H1 (cell line): ENCODE measurements around the gene CBARP. TPM values are rescaled to one million over a fixed set of nuclear protein-coding genes. Genes with fewer than 3 reads are reported as not detected.

Experiments used
- CTCF ChIA-PET: fragments of 300-600 bp; sonication (Branson Sonifier 250); formaldehyde crosslinking; loops from one replicate; lab custom pipeline; 2021; ENCODE audit not compliant: partially characterized antibody; lab: Charles Lee
- POLR2A ChIA-PET: fragments of 300-600 bp; sonication (Branson Sonifier 250); formaldehyde crosslinking; loops from one replicate; lab custom pipeline; 2021; ENCODE audit warnings: inconsistent platforms; ENCODE audit not compliant: partially characterized antibody; lab: Charles Lee
- DNase-seq, 2 experiments: peaks; one replicate each; pipeline versions ENCODE4 v3.0.0 to v3.0.0-alpha.2; 2010 to 2022; ENCODE audit warnings: low spot score in 2 of 2, low read depth in 1 of 2, mixed read lengths in 1 of 2
- FAIRE-seq: peaks from 2 replicates; lab custom pipeline; 2011; peaks lifted over from hg19 to GRCh38; lab: Jason Lieb, UNC
- H2AFZ ChIP-seq: 2 replicates; pipeline ENCODE4 v1.8.1; 2012; ENCODE audit warnings: low read length, inconsistent platforms
- H2AK5ac ChIP-seq: 2 replicates; pipeline ENCODE4 v1.6.1; 2013; ENCODE audit warnings: low read depth, low read length
- H2BK120ac ChIP-seq: replicated peaks from 2 replicates; pipeline ENCODE3; 2013; ENCODE audit warnings: low read depth, low read length, inconsistent platforms
- H2BK12ac ChIP-seq: 2 replicates; pipeline ENCODE4 v1.6.1; 2013; ENCODE audit warnings: low read depth, low read length
- H2BK15ac ChIP-seq: 2 replicates; pipeline ENCODE4 v1.6.1; 2013; ENCODE audit warnings: low read length
- H2BK20ac ChIP-seq: 2 replicates; pipeline ENCODE4 v1.6.1; 2013; ENCODE audit warnings: low read length
- H2BK5ac ChIP-seq: 2 replicates; pipeline ENCODE4 v1.6.1; 2013; ENCODE audit warnings: low read depth, low read length
- H3K14ac ChIP-seq: 2 replicates; pipeline ENCODE4 v1.6.1; 2013; ENCODE audit warnings: inconsistent platforms; ENCODE audit not compliant: insufficient read length
- H3K18ac ChIP-seq: 2 replicates; pipeline ENCODE4 v1.6.1; 2013; ENCODE audit warnings: low read length; ENCODE audit errors: extremely low read depth
- H3K23ac ChIP-seq: 2 replicates; pipeline ENCODE4 v1.6.1; 2013; ENCODE audit warnings: inconsistent platforms; ENCODE audit not compliant: insufficient read length
- H3K23me2 ChIP-seq: 2 replicates; pipeline ENCODE4 v1.6.1; 2013; ENCODE audit warnings: low read depth, low read length
- H3K27ac ChIP-seq: 2 replicates; pipeline ENCODE4 v1.6.1; 2011; ENCODE audit warnings: low read depth, low read length, inconsistent platforms
- H3K27me3 ChIP-seq, 4 experiments: replicated peaks in 1 of 4; 1 replicate in 1 of 4; 2 replicates in 3 of 4; pipeline versions ENCODE4 v1.6.1 to v1.8.1; 2011 to 2013; ENCODE audit warnings: low read length in 3 of 4, mild to moderate bottlenecking in 3 of 4, inconsistent platforms in 2 of 4, mixed read lengths in 2 of 4, moderate library complexity in 1 of 4; ENCODE audit not compliant: control insufficient read depth in 3 of 4, insufficient read depth in 3 of 4; ENCODE audit errors: extremely low read depth in 1 of 4
- H3K36me3 ChIP-seq, 4 experiments: 2 replicates each; pipeline versions ENCODE4 v1.6.1 to v1.8.1; 2011 to 2013; ENCODE audit warnings: mild to moderate bottlenecking in 4 of 4, low read length in 3 of 4, moderate library complexity in 2 of 4, control low read depth in 1 of 4, inconsistent platforms in 1 of 4; ENCODE audit not compliant: insufficient read depth in 4 of 4, control insufficient read depth in 2 of 4
- H3K4ac ChIP-seq: replicated peaks from 2 replicates; pipeline ENCODE3; 2013; ENCODE audit warnings: low read length, low read depth, mixed read lengths, inconsistent platforms; ENCODE audit not compliant: insufficient read length
- H3K4me1 ChIP-seq, 4 experiments: replicated peaks in 1 of 4; 1 replicate in 1 of 4; 2 replicates in 3 of 4; pipeline versions ENCODE4 v1.6.1 to v1.8.1; 2011 to 2013; ENCODE audit warnings: low read length in 3 of 4, inconsistent platforms in 2 of 4, mixed read lengths in 1 of 4; ENCODE audit not compliant: insufficient read depth in 4 of 4, control insufficient read depth in 3 of 4
- H3K4me2 ChIP-seq, 2 experiments: 2 replicates each; pipeline versions ENCODE4 v1.6.1 to v1.8.1; 2011 to 2013; ENCODE audit warnings: low read depth in 2 of 2, low read length in 2 of 2, control low read depth in 1 of 2, inconsistent platforms in 1 of 2, mild to moderate bottlenecking in 1 of 2; ENCODE audit not compliant: insufficient read depth in 1 of 2
- H3K4me3 ChIP-seq, 4 experiments: fragments of 200-600, 300-600 bp in 1 of 4; sonication (generic), shearing (Covaris generic), sonication (Bioruptor Twin) in 1 of 4; 2 replicates each; pipeline versions ENCODE4 v1.5.1 to v1.8.1; 2011 to 2016; ENCODE audit warnings: low read length in 4 of 4, low read depth in 3 of 4, control low read depth in 2 of 4, inconsistent platforms in 2 of 4, mild to moderate bottlenecking in 2 of 4, mixed read lengths in 1 of 4, moderate library complexity in 1 of 4; ENCODE audit not compliant: insufficient read depth in 2 of 4; ENCODE audit errors: extremely low read depth in 1 of 4
- H3K56ac ChIP-seq: replicated peaks from 2 replicates; pipeline ENCODE3; 2013; ENCODE audit warnings: low read depth, mild to moderate bottlenecking, mixed read lengths, low read length, inconsistent platforms; ENCODE audit not compliant: insufficient read length
- H3K79me1 ChIP-seq: 2 replicates; pipeline ENCODE4 v1.6.1; 2013; ENCODE audit warnings: low read depth, low read length, control low read depth
- H3K79me2 ChIP-seq, 2 experiments: 2 replicates each; pipeline versions ENCODE4 v1.6.1 to v1.8.1; 2012 to 2013; ENCODE audit warnings: low read length in 2 of 2, mild to moderate bottlenecking in 2 of 2, inconsistent platforms in 1 of 2; ENCODE audit not compliant: insufficient read depth in 2 of 2, control insufficient read depth in 1 of 2
- H3K9ac ChIP-seq, 4 experiments: replicated peaks in 1 of 4; 1 replicate in 1 of 4; 2 replicates in 3 of 4; pipeline versions ENCODE4 v1.6.1 to v1.8.1; 2011 to 2013; ENCODE audit warnings: low read depth in 3 of 4, low read length in 3 of 4, control low read depth in 2 of 4, mild to moderate bottlenecking in 2 of 4, moderate library complexity in 2 of 4, inconsistent platforms in 1 of 4; ENCODE audit errors: extremely low read depth in 1 of 4
- H3K9me3 ChIP-seq, 2 experiments: 2 replicates each; pipeline versions ENCODE4 v1.6.1 to v1.8.1; 2012 to 2013; ENCODE audit warnings: mild to moderate bottlenecking in 2 of 2, moderate library complexity in 2 of 2, control low read depth in 1 of 2, inconsistent platforms in 1 of 2, low read depth in 1 of 2, low read length in 1 of 2, mixed read lengths in 1 of 2; ENCODE audit not compliant: insufficient read depth in 2 of 2
- H4K20me1 ChIP-seq, 2 experiments: replicated peaks in 1 of 2; 2 replicates each; pipeline versions ENCODE3 to v1.8.1; 2011 to 2013; ENCODE audit warnings: inconsistent platforms in 2 of 2, low read length in 2 of 2, mild to moderate bottlenecking in 1 of 2; ENCODE audit not compliant: insufficient read depth in 2 of 2, control insufficient read depth in 1 of 2
- H4K5ac ChIP-seq: 2 replicates; pipeline ENCODE4 v1.6.1; 2013; ENCODE audit warnings: low read length, low read depth, mixed read lengths, inconsistent platforms; ENCODE audit not compliant: insufficient read length
- H4K8ac ChIP-seq: 2 replicates; pipeline ENCODE4 v1.8.0; 2013; ENCODE audit warnings: mild to moderate bottlenecking, moderate library complexity, low read length, inconsistent platforms; ENCODE audit not compliant: insufficient read depth; ENCODE audit errors: extremely low read depth
- H4K91ac ChIP-seq: replicated peaks from 2 replicates; pipeline ENCODE3; 2013; ENCODE audit warnings: low read length, mixed read lengths, inconsistent platforms; ENCODE audit not compliant: insufficient read length
- NRF1 ChIP-seq: IDR thresholded peaks from 2 replicates; pipeline ENCODE4 v1.6.1; 2011; ENCODE audit warnings: mild to moderate bottlenecking, low read depth, low read length, improper control_type of control experiment
- RBBP5 ChIP-seq: IDR thresholded peaks from 2 replicates; pipeline ENCODE4 v1.7.1; 2012; ENCODE audit warnings: low read depth, mild to moderate bottlenecking, inconsistent platforms, low read length, moderate library complexity, borderline replicate concordance
- SUZ12 ChIP-seq: fragments of 200-600 bp; sonication (generic); IDR thresholded peaks from 2 replicates; pipeline ENCODE4 v1.6.1; 2012; ENCODE audit warnings: mild to moderate bottlenecking, inconsistent platforms, low read length, moderate library complexity, mixed read lengths
- TAF1 ChIP-seq: IDR thresholded peaks from 2 replicates; pipeline ENCODE4 v1.6.1; 2011; ENCODE audit warnings: mild to moderate bottlenecking, low read depth, low read length
- WGBS, 2 experiments: shearing (Covaris generic) in 1 of 2; methylation state at CpG; one replicate each; pipeline versions ENCODE4 v1.1.6 to v1.1.7; 2013 to 2015; ENCODE audit warnings: low lambda C conversion rate in 2 of 2, mixed read lengths in 2 of 2, inconsistent platforms in 1 of 2, low coverage in 1 of 2, missing lambda C conversion rate in 1 of 2; ENCODE audit not compliant: insufficient replicate concordance in 2 of 2, insufficient coverage in 1 of 2, insufficient read length in 1 of 2; ENCODE audit errors: extremely low coverage in 1 of 2, missing lambda C conversion rate in 1 of 2; 5-methylcytosine and 5-hydroxymethylcytosine counted together
- polyA plus RNA-seq, 7 experiments: library from polyadenylated mRNA; depleted of rRNA in 3 of 7; stranded (reverse) in 5 of 7; unstranded in 2 of 7; fragments of >200 nt in 5 of 7; fragments of 200-250 nt in 2 of 7; gene quantifications; 1 replicate in 5 of 7; 2 replicates in 1 of 7; 4 replicates in 1 of 7; pipeline versions ENCODE4 v1.2.1 to v1.2.3, GENCODE V29; 2011 to 2013; ENCODE audit warnings: missing spikeins in 2 of 7, mixed read lengths in 2 of 7
- total RNA-seq: library from RNA; stranded (reverse); fragmentation: NEBNext Ultra II Directional; extraction: Animal tissue kit (Norgen Biotek cat#: 25700); gene quantifications from 2 replicates; pipeline ENCODE4 v1.2.1, GENCODE V29; 2021
- TF ChIP-seq, protein P1 (sequence below): IDR thresholded peaks from 2 replicates; pipeline ENCODE4 v1.6.1; 2012; ENCODE audit warnings: inconsistent platforms

CBARP gene
- total and polyA plus RNA-seq, 2 of the 8 experiments (the other 6 are each of a cell fraction or from before 2014, with no cell fraction given): 4.9 to 14.7 TPM

DNA sequence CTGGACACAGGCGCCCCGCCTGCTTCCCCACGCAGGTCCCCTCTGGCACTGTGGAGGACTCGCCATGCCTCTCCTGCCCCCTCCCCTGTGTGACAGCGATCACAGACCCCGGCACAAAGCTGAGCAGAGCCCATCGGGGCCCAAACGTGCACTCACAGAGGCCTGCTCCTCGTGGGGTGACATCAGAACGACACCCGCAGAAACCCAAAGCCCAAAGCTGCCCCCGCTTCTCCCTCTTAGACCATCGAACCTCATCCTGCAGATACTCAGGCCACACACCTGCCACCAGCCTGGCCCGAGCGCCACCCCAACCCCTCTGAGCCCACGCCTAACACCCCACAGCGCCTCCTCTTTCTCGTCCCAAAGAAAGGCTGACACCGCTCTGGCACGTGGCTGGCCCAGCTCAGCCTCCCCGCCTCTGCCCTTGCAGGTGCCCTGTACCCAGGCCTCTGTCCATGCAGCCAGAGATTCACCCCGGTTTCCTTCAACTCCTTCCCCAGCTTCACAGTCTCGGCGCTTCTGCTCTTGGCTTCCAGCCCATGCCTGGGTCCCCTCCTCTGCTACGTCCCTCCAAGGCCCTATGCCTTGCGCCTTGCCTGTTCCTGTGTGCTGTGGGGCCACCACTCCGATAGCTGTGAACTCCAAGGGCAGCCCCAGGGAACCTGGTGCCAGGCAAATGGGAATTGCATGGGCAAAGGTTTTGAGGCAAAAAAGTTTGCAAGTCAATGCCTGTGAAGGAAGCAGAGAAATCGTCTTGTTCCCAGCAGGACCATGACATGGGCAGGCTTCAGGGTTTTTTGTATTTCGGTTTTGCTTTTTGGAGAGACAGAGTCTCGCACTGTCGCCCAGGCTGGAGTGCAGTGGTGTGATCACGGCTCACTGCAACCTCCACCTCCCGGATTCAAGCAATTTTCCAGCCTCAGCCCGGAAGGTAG, 831 bp upstream of the CBARP start:
- Histone ChIP-seq H3K23me2 (peaks cover 15% of the 10 kb centered on the region; the same call in 1 of the 2 replicates), H3K4me1 (peaks cover 0 to 17% (median 11%) of the 10 kb centered on the region in 4 experiments; a peak in 5 of 7 replicates), H3K79me1 (peaks cover 9% of the 10 kb centered on the region), H2BK12ac (peak overlapping the region; percentile 85; the same call in 1 of the 2 replicates), H2AFZ (no peak overlapping the region), H3K36me3 (peaks cover 2 to 22% (median 5%) of the 10 kb centered on the region in 4 experiments; a peak in 5 of 8 replicates), H4K91ac (peak overlapping the region; percentile 93), H4K8ac (peak overlapping the region; percentile 65; the same call in 1 of the 2 replicates), H3K9me3 (no peaks in the 10 kb centered on the region), H3K27ac (no peak overlapping the region), H3K79me2 (peaks cover 0 to 7% of the 10 kb centered on the region in 2 experiments; a peak in 1 of 4 replicates), H2BK5ac (peak overlapping the region; percentile 75; the same call in 1 of the 2 replicates), H3K18ac (peak overlapping the region; percentile 78), H4K5ac (peak overlapping the region; percentile 15), H3K14ac (no peak overlapping the region), H3K56ac (no peak overlapping the region), H3K4ac (peak overlapping the region; percentile 69), H2BK20ac (no peak overlapping the region), H3K23ac (no peak overlapping the region), H4K20me1 (peaks cover 0 to 18% of the 10 kb centered on the region in 2 experiments), H3K4me2 (peak overlapping the region; percentile 56 to 75), H2BK15ac (0 out of 2 replicates have a peak overlapping the region, but pooled peaks have one; percentile 65), H3K4me3 (peak overlapping the region; percentile 33 to 67 (median 48); a peak in 7 of 8 replicates), H2BK120ac (no peak overlapping the region), H3K27me3 (no peaks in the 10 kb centered on the region), H2AK5ac (no peak overlapping the region), H3K9ac (no peak overlapping the region; a peak in 1 of 7 replicates)
- no peak for FAIRE-seq
- TF ChIP-seq TAF1: no peak
- 0 out of 2 replicates have a peak, but pooled peaks have one; percentile 10 for TF ChIP-seq RBBP5
- TF ChIP-seq NRF1: no peak
- TF ChIP-seq SUZ12: peak; percentile 36; the same call in 1 of the 2 replicates
- TF ChIP-seq, protein P1, sequence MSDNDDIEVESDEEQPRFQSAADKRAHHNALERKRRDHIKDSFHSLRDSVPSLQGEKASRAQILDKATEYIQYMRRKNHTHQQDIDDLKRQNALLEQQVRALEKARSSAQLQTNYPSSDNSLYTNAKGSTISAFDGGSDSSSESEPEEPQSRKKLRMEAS: peak; percentile 44; the same call in 1 of the 2 replicates
- peak in 1 of 2 experiments; percentile 57 for DNase-seq
- CTCF ChIA-PET: interaction anchor here (0.6 to 2.4 kb wide), 14 partner anchors 8 to 371 kb away, joined by 3 to 11 read pairs (median 3); no protein-coding TSS in a partner anchor
- WGBS, 2 experiments: 76% methylated on average over 34 of the region's 34 CpGs; no CpG with 5 or more reads in 1 of the 2 experiments
- POLR2A ChIA-PET: interaction anchor here (0.6 to 10.1 kb wide), 12 partner anchors 10 to 247 kb away, joined by 3 to 355 read pairs (median 5); partner anchors contain the start of genes CIRBP and GPX4
